Panc1 (cell line): Measurements from ENCODE around the gene GJA8. TPM values are rescaled to one million over a fixed set of nuclear protein-coding genes. Genes with fewer than 3 reads are reported as not detected.
"Not testable (repeated sequence)": the region's sequence is repeated elsewhere in the genome, so short reads cannot be mapped to it uniquely, and the experiment has no call there.

Source experiments
- ATAC-seq: fragments of 200-7000 bp; cut with Tn5 transposase; 2 replicates; pipeline ENCODE4 v1.9.1; 2020; ENCODE audit warnings: mild to moderate bottlenecking, moderate library complexity
- Bru-seq: library from RNA; stranded (reverse); fragments of 400-500 nt; gene quantifications from one replicate; lab custom pipeline; 2021; lab: Mats Ljungman, UMichigan
- BruChase-seq, 2 experiments: library from RNA; stranded (reverse); fragments of 400-500 nt; gene quantifications; one replicate each; lab custom pipeline; 2021; lab: Mats Ljungman, UMichigan
- BruUV-seq: library from RNA; stranded (reverse); fragments of 400-500 nt; replicated peaks from 2 replicates; lab custom pipeline; 2021; lab: Mats Ljungman, UMichigan
- CTCF ChIA-PET: fragments of 300-600 bp; sonication (Branson Sonifier 250); formaldehyde crosslinking; loops from one replicate; lab custom pipeline; 2022; ENCODE audit warnings: antibody characterized with exemption; lab: Charles Lee
- POLR2A ChIA-PET: fragments of 300-600 bp; sonication (Branson Sonifier 250); formaldehyde crosslinking; loops from one replicate; lab custom pipeline; 2022; ENCODE audit warnings: antibody characterized with exemption; lab: Charles Lee
- DNase-seq: peaks from one replicate; pipeline ENCODE4 v3.0.0-alpha.2; 2010; ENCODE audit warnings: low read depth, low spot score
- H3K27ac ChIP-seq: 2 replicates; pipeline ENCODE4 v1.5.1; 2011; ENCODE audit warnings: mild to moderate bottlenecking, low read length, inconsistent platforms
- H3K27me3 ChIP-seq: fragments of 200-500 bp; sonication (Bioruptor generic); 2 replicates; pipeline ENCODE4 v1.6.0; 2014; ENCODE audit warnings: low read length, inconsistent platforms; ENCODE audit not compliant: control insufficient read depth, insufficient read depth
- H3K36me3 ChIP-seq: fragments of 200-500 bp; sonication (Bioruptor generic); 2 replicates; pipeline ENCODE4 v1.5.1; 2014; ENCODE audit warnings: inconsistent platforms, mild to moderate bottlenecking, low read length, moderate library complexity; ENCODE audit not compliant: control insufficient read depth, insufficient read depth
- H3K4me1 ChIP-seq: 2 replicates; pipeline ENCODE4 v1.5.1; 2011; ENCODE audit warnings: inconsistent platforms, mild to moderate bottlenecking, low read length, moderate library complexity; ENCODE audit not compliant: control insufficient read depth, insufficient read depth
- H3K4me3 ChIP-seq, 2 experiments: 2 replicates each; pipeline ENCODE4 v1.5.1; 2011 to 2012; ENCODE audit warnings: low read depth in 2 of 2, low read length in 2 of 2, mild to moderate bottlenecking in 2 of 2, inconsistent platforms in 1 of 2, moderate library complexity in 1 of 2
- H3K9me3 ChIP-seq: fragments of 200-500 bp; sonication (Bioruptor generic); 2 replicates; pipeline ENCODE4 v1.5.1; 2014; ENCODE audit warnings: low read depth, mild to moderate bottlenecking, inconsistent platforms, low read length, moderate library complexity; ENCODE audit not compliant: control insufficient read depth, insufficient read depth
- POLR2AphosphoS5 ChIP-seq: IDR thresholded peaks from 2 replicates; pipeline ENCODE4 v1.6.1; 2012; ENCODE audit warnings: mild to moderate bottlenecking, low read depth, low read length, moderate library complexity
- SIN3A ChIP-seq: IDR thresholded peaks from 2 replicates; pipeline ENCODE4 v1.6.1; 2012; ENCODE audit warnings: low read depth, mild to moderate bottlenecking, low read length, moderate library complexity, borderline replicate concordance; ENCODE audit not compliant: insufficient read depth
- TCF7L2 ChIP-seq: IDR thresholded peaks from 2 replicates; pipeline ENCODE4 v1.6.1; 2011; ENCODE audit warnings: mild to moderate bottlenecking, low read depth, low read length, inconsistent platforms
- in situ Hi-C: cut with HindIII; loops from 2 replicates; pipeline ENCODE4 v1.10.0; 2016; ENCODE audit warnings: low sequenced_read_pairs, low pct_unique_long_range_greater_than_20kb
- intact Hi-C: fragments of 100-400 bp; cut with micrococcal nuclease; formaldehyde crosslinking; loops from one replicate; pipeline ENCODE4 v1.10.0; 2022; ENCODE audit not compliant: unreplicated experiment
- long read RNA-seq: library from polyadenylated mRNA; unstranded; transcript quantifications from one replicate; pipeline ENCODE4 v2.0.0, GENCODE V29; 2021; ENCODE audit not compliant: unreplicated experiment
- polyA plus RNA-seq: library from polyadenylated mRNA; unstranded; fragments of >200 nt; gene quantifications from one replicate; pipeline ENCODE4 v1.2.1, GENCODE V29; 2012; ENCODE audit warnings: missing spikeins; ENCODE audit not compliant: insufficient read length
- total RNA-seq: library from RNA; stranded (reverse); gene quantifications from one replicate; pipeline ENCODE4 v1.2.1, GENCODE V29; 2021; ENCODE audit not compliant: unreplicated experiment
- TF ChIP-seq, protein P1 (sequence below), 2 experiments: IDR thresholded peaks; 2 replicates each; pipeline ENCODE4 v1.6.1; 2011 to 2012; ENCODE audit warnings: low read depth in 2 of 2, control low read depth in 1 of 2, low read length in 1 of 2, mild to moderate bottlenecking in 1 of 2, moderate library complexity in 1 of 2; ENCODE audit not compliant: insufficient read depth in 1 of 2
- TF ChIP-seq, protein P2 (sequence below): fragments of 450-650 bp; IDR thresholded peaks from 2 replicates; pipeline ENCODE4 v1.5.1; 2017; ENCODE audit warnings: mild to moderate bottlenecking

Gene GJA8
- total RNA-seq (not detected), Bru-seq, nascent RNA (not detected), BruChase-seq, experiment 1, labeled RNA remaining after a 2-hour chase (not detected), BruChase-seq, experiment 2, labeled RNA remaining after a 6-hour chase (not detected)
- not detected for polyA plus RNA-seq
- long read RNA-seq: 0 reads

DNA sequence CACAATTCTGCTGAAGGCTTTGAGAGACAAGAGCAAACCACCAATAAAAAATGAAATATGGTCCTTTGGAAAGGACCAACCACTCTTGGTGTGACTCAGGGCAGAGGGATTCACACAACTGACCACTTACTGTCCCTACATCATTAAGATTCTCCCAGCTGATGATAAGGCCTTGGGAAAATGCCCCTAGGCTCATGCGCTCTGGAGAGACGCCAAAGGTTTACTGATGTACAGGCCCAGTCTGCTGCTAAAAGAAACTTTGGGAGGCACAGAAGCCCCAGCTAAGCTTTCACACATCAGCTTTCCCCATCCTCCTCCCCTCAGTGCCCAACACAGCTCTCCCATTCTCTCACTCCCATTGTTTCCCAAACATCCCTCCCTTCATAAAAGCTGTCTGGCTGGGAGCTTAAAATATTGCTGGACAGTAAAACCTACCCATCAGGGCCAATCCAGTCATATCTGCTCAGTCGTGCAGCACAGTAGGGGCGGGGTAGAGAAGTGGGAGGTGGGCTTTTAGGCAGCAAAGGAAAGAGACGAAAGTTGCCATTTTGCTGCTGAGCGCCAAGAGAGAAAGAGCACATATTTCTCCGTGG, at the start of gene GJA8:
Gene GJA8 (plus strand): TSS at position 543 of the 593 bp plus-strand sequence. CDS start 5,161 bp downstream, outside the sequence.
- no peaks in the 10 kb centered on the region for H3K9me3 ChIP-seq
- no peak for DNase-seq
- no TSS peak for BruUV-seq
- no peak within 1 kb of the TSS for H3K27ac ChIP-seq
- intact Hi-C loops: no loop called here
- H3K36me3 ChIP-seq: no peaks in the 10 kb centered on the region
- no peak within 1 kb of the TSS for H3K4me3 ChIP-seq
- H3K27me3 ChIP-seq: no peaks in the 10 kb centered on the region
- ChIA-PET CTCF (no interaction called here), POLR2A (no interaction called here)
- no peak for ATAC-seq
- in situ Hi-C loops: no loop called here
- no peaks in the 10 kb centered on the region for H3K4me1 ChIP-seq
- TF ChIP-seq POLR2AphosphoS5 (no peak), TCF7L2 (no peak), SIN3A (no peak)
- TF ChIP-seq, protein P1, sequence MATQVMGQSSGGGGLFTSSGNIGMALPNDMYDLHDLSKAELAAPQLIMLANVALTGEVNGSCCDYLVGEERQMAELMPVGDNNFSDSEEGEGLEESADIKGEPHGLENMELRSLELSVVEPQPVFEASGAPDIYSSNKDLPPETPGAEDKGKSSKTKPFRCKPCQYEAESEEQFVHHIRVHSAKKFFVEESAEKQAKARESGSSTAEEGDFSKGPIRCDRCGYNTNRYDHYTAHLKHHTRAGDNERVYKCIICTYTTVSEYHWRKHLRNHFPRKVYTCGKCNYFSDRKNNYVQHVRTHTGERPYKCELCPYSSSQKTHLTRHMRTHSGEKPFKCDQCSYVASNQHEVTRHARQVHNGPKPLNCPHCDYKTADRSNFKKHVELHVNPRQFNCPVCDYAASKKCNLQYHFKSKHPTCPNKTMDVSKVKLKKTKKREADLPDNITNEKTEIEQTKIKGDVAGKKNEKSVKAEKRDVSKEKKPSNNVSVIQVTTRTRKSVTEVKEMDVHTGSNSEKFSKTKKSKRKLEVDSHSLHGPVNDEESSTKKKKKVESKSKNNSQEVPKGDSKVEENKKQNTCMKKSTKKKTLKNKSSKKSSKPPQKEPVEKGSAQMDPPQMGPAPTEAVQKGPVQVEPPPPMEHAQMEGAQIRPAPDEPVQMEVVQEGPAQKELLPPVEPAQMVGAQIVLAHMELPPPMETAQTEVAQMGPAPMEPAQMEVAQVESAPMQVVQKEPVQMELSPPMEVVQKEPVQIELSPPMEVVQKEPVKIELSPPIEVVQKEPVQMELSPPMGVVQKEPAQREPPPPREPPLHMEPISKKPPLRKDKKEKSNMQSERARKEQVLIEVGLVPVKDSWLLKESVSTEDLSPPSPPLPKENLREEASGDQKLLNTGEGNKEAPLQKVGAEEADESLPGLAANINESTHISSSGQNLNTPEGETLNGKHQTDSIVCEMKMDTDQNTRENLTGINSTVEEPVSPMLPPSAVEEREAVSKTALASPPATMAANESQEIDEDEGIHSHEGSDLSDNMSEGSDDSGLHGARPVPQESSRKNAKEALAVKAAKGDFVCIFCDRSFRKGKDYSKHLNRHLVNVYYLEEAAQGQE (IDR thresholded peaks at IDR 0.05; ENCODE audit: insufficient read depth in 1 of 2, low read depth in 2 of 2, low read length in 1 of 2): no peak
- TF ChIP-seq, protein P2, sequence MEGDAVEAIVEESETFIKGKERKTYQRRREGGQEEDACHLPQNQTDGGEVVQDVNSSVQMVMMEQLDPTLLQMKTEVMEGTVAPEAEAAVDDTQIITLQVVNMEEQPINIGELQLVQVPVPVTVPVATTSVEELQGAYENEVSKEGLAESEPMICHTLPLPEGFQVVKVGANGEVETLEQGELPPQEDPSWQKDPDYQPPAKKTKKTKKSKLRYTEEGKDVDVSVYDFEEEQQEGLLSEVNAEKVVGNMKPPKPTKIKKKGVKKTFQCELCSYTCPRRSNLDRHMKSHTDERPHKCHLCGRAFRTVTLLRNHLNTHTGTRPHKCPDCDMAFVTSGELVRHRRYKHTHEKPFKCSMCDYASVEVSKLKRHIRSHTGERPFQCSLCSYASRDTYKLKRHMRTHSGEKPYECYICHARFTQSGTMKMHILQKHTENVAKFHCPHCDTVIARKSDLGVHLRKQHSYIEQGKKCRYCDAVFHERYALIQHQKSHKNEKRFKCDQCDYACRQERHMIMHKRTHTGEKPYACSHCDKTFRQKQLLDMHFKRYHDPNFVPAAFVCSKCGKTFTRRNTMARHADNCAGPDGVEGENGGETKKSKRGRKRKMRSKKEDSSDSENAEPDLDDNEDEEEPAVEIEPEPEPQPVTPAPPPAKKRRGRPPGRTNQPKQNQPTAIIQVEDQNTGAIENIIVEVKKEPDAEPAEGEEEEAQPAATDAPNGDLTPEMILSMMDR: no peak

DNA sequence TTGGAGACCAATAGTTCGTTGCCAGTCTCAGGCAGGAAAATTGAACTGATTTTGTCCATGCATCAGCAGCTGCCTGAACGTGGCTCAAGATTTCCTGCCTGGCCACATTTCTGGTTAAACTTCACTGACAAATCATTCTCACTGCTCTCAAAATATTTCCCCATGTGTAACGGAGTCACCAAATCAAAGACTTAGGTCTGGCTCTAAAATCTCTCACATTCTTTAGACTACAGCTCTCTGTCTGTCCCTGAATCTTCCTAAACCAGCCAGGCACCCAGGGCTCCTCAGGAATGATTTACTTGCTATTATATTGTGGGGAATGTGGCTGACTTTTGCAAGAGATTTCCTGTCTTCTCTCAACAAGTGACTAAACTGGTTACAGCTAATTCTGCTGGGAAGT, 49.2 kb upstream of the GJA8 start:
- intact Hi-C loops (no loop called here), in situ Hi-C loops (no loop called here)
- DNase-seq: no peak
- BruUV-seq: no TSS peak
- Histone ChIP-seq H3K36me3 (no peaks in the 10 kb centered on the region), H3K27ac (no peak overlapping the region), H3K4me1 (no peaks in the 10 kb centered on the region), H3K9me3 (no peaks in the 10 kb centered on the region), H3K27me3 (no peaks in the 10 kb centered on the region), H3K4me3 (no peak overlapping the region)
- CTCF ChIA-PET: no interaction called here
- no peak for ATAC-seq
- POLR2A ChIA-PET: no interaction called here
- TF ChIP-seq, protein P1 (IDR thresholded peaks at IDR 0.05; ENCODE audit: insufficient read depth in 1 of 2, low read depth in 2 of 2, low read length in 1 of 2): no peak
- TF ChIP-seq SIN3A: no peak
- no peak for TF ChIP-seq POLR2AphosphoS5

DNA sequence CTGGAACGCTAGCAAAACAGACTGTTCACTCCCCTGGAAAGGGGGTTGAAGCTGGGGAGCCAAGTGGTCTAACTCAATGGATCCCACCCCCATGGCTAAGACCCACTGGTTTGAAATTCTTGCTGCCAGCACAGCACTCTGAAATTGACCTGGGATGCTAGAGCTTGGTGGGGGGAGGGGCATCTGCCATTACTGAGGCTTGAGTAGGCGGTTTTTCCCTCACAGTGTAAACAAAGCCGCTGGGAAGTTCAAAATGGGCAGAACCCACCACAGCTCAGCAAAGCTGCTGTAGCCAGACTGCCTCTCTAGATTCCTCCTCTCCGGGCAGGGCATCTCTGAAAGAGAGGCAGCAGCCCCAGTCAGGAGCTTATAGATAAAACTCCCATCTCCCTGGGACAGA, 47.6 kb upstream of the GJA8 start:
- POLR2A ChIA-PET, BruUV-seq, CTCF ChIA-PET: not testable (repeated sequence)

DNA sequence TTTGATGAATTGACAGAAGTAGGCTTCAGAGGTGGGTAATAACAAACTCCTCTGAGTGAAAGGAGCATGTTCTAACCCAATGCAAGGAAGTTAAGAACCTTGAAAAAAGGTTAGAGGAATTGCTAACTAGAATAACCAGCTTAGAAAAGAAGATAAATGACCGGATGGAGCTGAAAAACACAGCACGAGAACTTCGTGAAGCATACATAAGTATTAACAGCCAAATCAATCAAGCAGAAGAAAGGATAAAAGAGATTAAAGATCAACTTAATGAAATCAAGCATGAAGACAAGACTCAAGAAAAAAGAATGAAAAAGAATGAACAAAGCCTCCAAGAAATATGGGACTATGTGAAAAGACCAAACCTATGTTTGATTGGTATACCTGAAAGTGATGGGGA, 46.6 kb upstream of the GJA8 start:
- BruUV-seq, POLR2A ChIA-PET, intact Hi-C loops: not testable (repeated sequence)

More for the DNA sequence above, 47.6 kb upstream of the GJA8 start:
- intact Hi-C loops, H3K27me3 ChIP-seq, DNase-seq, in situ Hi-C loops, ATAC-seq, H3K9me3 ChIP-seq, H3K27ac ChIP-seq, H3K36me3 ChIP-seq, H3K4me3 ChIP-seq, H3K4me1 ChIP-seq: not testable (repeated sequence)

More for the DNA sequence above, 46.6 kb upstream of the GJA8 start:
- H3K4me1 ChIP-seq, H3K27ac ChIP-seq, in situ Hi-C loops, ATAC-seq, DNase-seq, CTCF ChIA-PET, H3K27me3 ChIP-seq, H3K4me3 ChIP-seq, H3K9me3 ChIP-seq, H3K36me3 ChIP-seq: not testable (repeated sequence)
